Measurements from ENCODE around the gene PXYLP1. TPM values are rescaled to one million over a fixed set of nuclear protein-coding genes. Genes with fewer than 3 reads are reported as not detected.

PXYLP1 gene
- total and polyA plus RNA-seq, 10 of the 15 experiments (the other 5 are each of a cell fraction or from before 2014, with no cell fraction given), result 0.06 to 1.7 (median 0.35) TPM

- TF ChIP-seq RELA (IDR thresholded peaks at IDR 0.05; ENCODE audit: borderline replicate concordance, partially characterized antibody), result no peak
- TF ChIP-seq SIN3A (IDR thresholded peaks at IDR 0.05; ENCODE audit: low read depth, low read length), result no peak
- TF ChIP-seq NR2C1 (IDR thresholded peaks at IDR 0.05), result no peak
- no peak for TF ChIP-seq SUZ12 (IDR thresholded peaks at IDR 0.05; ENCODE audit: unreplicated experiment)
Measured at GRCh38 chr3:141335531-141336061, 104.0 kb downstream of the PXYLP1 start (continued).

GRCh38 chr3:141336672-141337522 lies 105.3 kb downstream of the PXYLP1 start:
- FAIRE-seq, result peak; percentile 69
- peak overlapping the region; percentile 84 for H3K4me2 ChIP-seq (ENCODE audit: control insufficient read depth, insufficient read depth)
- H2AFZ ChIP-seq (ENCODE audit: control insufficient read depth, low read depth, low read length), result peak overlapping the region; percentile 76
- in situ Hi-C loops (cut with MboI), result no loop called here
- peak overlapping the region; percentile 33 for H3K4me3 ChIP-seq
- peak; percentile 90 for ATAC-seq
- H3K27me3 ChIP-seq (replicated peaks in 1 of 2; ENCODE audit: control insufficient read depth in 2 of 2, insufficient read depth in 2 of 2, low read length in 1 of 2), result no peaks in the 10 kb centered on the region
- no peaks in the 10 kb centered on the region for H4K20me1 ChIP-seq (ENCODE audit: control insufficient read depth, insufficient read depth)
- H3K27ac ChIP-seq (ENCODE audit: control insufficient read depth, insufficient read depth), result peak overlapping the region; percentile 95
- H3K36me3 ChIP-seq (ENCODE audit: control insufficient read depth in 2 of 2, insufficient read depth in 2 of 2, low read length in 1 of 2), result no peaks in the 10 kb centered on the region
- H3K9ac ChIP-seq (ENCODE audit: control insufficient read depth, insufficient read depth, low read length), result peak overlapping the region; percentile 73
- peaks cover 5% of the 10 kb centered on the region for H3K9me3 ChIP-seq (replicated peaks; ENCODE audit: control insufficient read depth, insufficient read depth, low read length)
- ChIA-PET POLR2A (interaction anchor here (0.6 to 2.8 kb wide), 26 partner anchors 9 to 105 kb away, joined by 3 to 20 read pairs (median 4); no protein-coding TSS in a partner anchor), RAD21 (ENCODE audit: unreplicated experiment) (interaction anchor here (0.6 to 5.9 kb wide), 22 partner anchors 8 to 692 kb away, joined by 3 to 53 read pairs (median 11); no protein-coding TSS in a partner anchor), SMC1A (ENCODE audit: uncharacterized antibody, unreplicated experiment) (interaction anchor here (0.6 to 8.4 kb wide), 34 partner anchors 9 to 1024 kb away, joined by 3 to 112 read pairs (median 8); partner anchors contain the start of gene ZBTB38), CTCF (interaction anchor here (0.7 to 8.0 kb wide), 24 partner anchors 9 to 118 kb away, joined by 3 to 83 read pairs (median 5); no protein-coding TSS in a partner anchor)
- peaks cover 45% of the 10 kb centered on the region for H3K4me1 ChIP-seq (ENCODE audit: control insufficient read depth, insufficient read depth, low read length)
- BruUV-seq (replicated peaks), result no TSS peak
- WGBS (ENCODE audit: insufficient coverage, insufficient replicate concordance, low lambda C conversion rate, missing lambda C conversion rate), result under 1% methylated on average over 12 of the region's 12 CpGs
- peak; percentile 95 for DNase-seq (ENCODE audit: low read depth, low spot score)
- intact Hi-C loops (cut with micrococcal nuclease; ENCODE audit: unreplicated experiment), result loop anchor here (1.0 to 5.0 kb wide), 3 partner anchors 26 to 66 kb away; no protein-coding TSS in a partner anchor
- no peaks in the 10 kb centered on the region for H3K79me2 ChIP-seq (ENCODE audit: control insufficient read depth, insufficient read depth, low read length)
- TF ChIP-seq POLR2AphosphoS2 (IDR thresholded peaks at IDR 0.05; ENCODE audit: low read depth, low read length) (no peak), TCF12 (IDR thresholded peaks at IDR 0.05; ENCODE audit: low read depth, low read length) (peak; percentile 24; the same call in 1 of the 2 replicates), MAX (IDR thresholded peaks at IDR 0.05; ENCODE audit: low read depth, low read length) (0 out of 2 replicates have a peak, but pooled peaks have one; percentile 11), EED (IDR thresholded peaks at IDR 0.05; ENCODE audit: low read depth) (peak; percentile 96), RUNX3 (IDR thresholded peaks at IDR 0.05; ENCODE audit: low read length) (peak; percentile 93), MYB (IDR thresholded peaks at IDR 0.05; ENCODE audit: borderline replicate concordance, low read depth, low read length) (no peak), SRF (IDR thresholded peaks at IDR 0.05; ENCODE audit: low read depth in 2 of 2, low read length in 2 of 2) (peak in 1 of 2 experiments; percentile 64; a peak in 2 of 4 replicates), NFIC (IDR thresholded peaks at IDR 0.05; ENCODE audit: low read depth, low read length) (peak; percentile 94), USF2 (IDR thresholded peaks at IDR 0.05; ENCODE audit: borderline replicate concordance, low read depth, low read length) (no peak), TARDBP (IDR thresholded peaks at IDR 0.05; ENCODE audit: borderline replicate concordance) (no peak), BMI1 (IDR thresholded peaks at IDR 0.05; ENCODE audit: borderline replicate concordance) (peak; percentile 83), RELA (IDR thresholded peaks at IDR 0.05; ENCODE audit: borderline replicate concordance, partially characterized antibody) (peak; percentile 87), RAD21 (IDR thresholded peaks at IDR 0.05; ENCODE audit: insufficient read depth, low read depth, low read length) (0 out of 2 replicates have a peak, but pooled peaks have one; percentile 12), BHLHE40 (IDR thresholded peaks at IDR 0.05; ENCODE audit: borderline replicate concordance in 1 of 2, low read depth in 2 of 2, low read length in 1 of 2) (peak; percentile 9 to 41; a peak in 1 of 4 replicates), CHD4 (IDR thresholded peaks at IDR 0.05) (no peak), TBL1XR1 (IDR thresholded peaks at IDR 0.05; ENCODE audit: low read depth, low read length) (no peak)

Data from GM12878 (cell line).